DMS53 treated with DMSO at 0.1 percent for 48 hours (cell line): ENCODE data around the gene NUCB2.
"Not testable (repeated sequence)": the region's sequence is repeated elsewhere in the genome, so short reads cannot be mapped to it uniquely, and the experiment has no call there.

Experiments used
- DNase-seq: peaks from one replicate; lab custom pipeline; 2025; ENCODE audit not compliant: unreplicated experiment; lab: John Stamatoyannopoulos, UW

NUCB2 gene

GRCh38 chr11:17268500-17268899 lies 8.0 kb upstream of the NUCB2 start:
- not testable (repeated sequence) for DNase-seq

GRCh38 chr11:17268902-17269301 lies 7.6 kb upstream of the NUCB2 start:
- no peak for DNase-seq

GRCh38 chr11:17272801-17273200 lies 3.7 kb upstream of the NUCB2 start:
- no peak for DNase-seq

GRCh38 chr11:17273211-17273610 lies 3.3 kb upstream of the NUCB2 start:
- no peak for DNase-seq

GRCh38 chr11:17273668-17274282 lies 2.8 kb upstream of the NUCB2 start:
- DNase-seq: no peak

- DNase-seq: no peak
Observed at GRCh38 chr11:17275400-17276235, 921 bp upstream of the NUCB2 start.

GRCh38 chr11:17277024-17277584 lies 565 bp downstream of the NUCB2 start:
- DNase-seq: peak; percentile 41

- no peak for DNase-seq
Observed at GRCh38 chr11:17280494-17281127, 4.1 kb downstream of the NUCB2 start.

GRCh38 chr11:17286332-17286731 lies 9.8 kb downstream of the NUCB2 start:
- DNase-seq: no peak

- no peak for DNase-seq
Observed at GRCh38 chr11:17287058-17287457, 10.5 kb downstream of the NUCB2 start.

GRCh38 chr11:17291710-17292109 lies 15.2 kb downstream of the NUCB2 start:
- no peak for DNase-seq

- no peak for DNase-seq
Observed at GRCh38 chr11:17293311-17293710, 16.8 kb downstream of the NUCB2 start.

GRCh38 chr11:17294033-17294432 lies 17.5 kb downstream of the NUCB2 start:
- no peak for DNase-seq

- DNase-seq: no peak
Observed at GRCh38 chr11:17296852-17297559, 20.5 kb downstream of the NUCB2 start.

GRCh38 chr11:17298302-17298701 lies 21.8 kb downstream of the NUCB2 start:
- no peak for DNase-seq

GRCh38 chr11:17300372-17300771 lies 23.8 kb downstream of the NUCB2 start:
- DNase-seq: no peak

GRCh38 chr11:17313349-17314231 lies 37.1 kb downstream of the NUCB2 start:
- DNase-seq: no peak

- no peak for DNase-seq
Observed at GRCh38 chr11:17314232-17314547, 37.7 kb downstream of the NUCB2 start.

- no peak for DNase-seq
Observed at GRCh38 chr11:17314904-17315426, 38.4 kb downstream of the NUCB2 start.

- no peak for DNase-seq
Observed at GRCh38 chr11:17328871-17329494, 52.4 kb downstream of the NUCB2 start.
